Activated naive CD8-positive, alpha-beta T cell treated with anti-CD3 and anti-CD28 coated beads, Interleukin-2, amount 10 ng/mL, durations not matched to agents 7 days and 5 days (primary cell): ENCODE measurements around the gene GNAT1. TPM values are rescaled to one million over a fixed set of nuclear protein-coding genes. Genes with fewer than 3 reads are reported as not detected.
A peak's percentile ranks its signal among the peaks of the same experiment; 100 is the strongest.
"Not testable (repeated sequence)": the region's sequence is repeated elsewhere in the genome, so short reads cannot be mapped to it uniquely, and the experiment has no call there.

Experiments used
- ATAC-seq: fragments of 150-1000 bp; cut with Tn5 transposase; one replicate; pipeline ENCODE4 v1.10.0; 2021; ENCODE audit warnings: low read depth, moderate library complexity
- POLR2A ChIA-PET: fragments of 350-600 bp; sonication (Branson Sonifier 250); formaldehyde crosslinking; loops from one replicate; lab custom pipeline; 2021; ENCODE audit warnings: antibody characterized with exemption; lab: Charles Lee
- DNase-seq: peaks from one replicate; pipeline ENCODE4 v3.0.0; 2021
- H3K27ac Mint-ChIP-seq: one replicate; pipeline ENCODE4 v1.8.0; 2022; ENCODE audit warnings: mild to moderate bottlenecking, mixed read lengths
- H3K27me3 Mint-ChIP-seq: one replicate; pipeline ENCODE4 v1.8.0; 2022; ENCODE audit warnings: mild to moderate bottlenecking, moderate library complexity, mixed read lengths
- H3K36me3 Mint-ChIP-seq: one replicate; pipeline ENCODE4 v1.8.0; 2021; ENCODE audit warnings: mild to moderate bottlenecking, mixed read lengths
- H3K4me1 Mint-ChIP-seq: one replicate; pipeline ENCODE4 v1.8.0; 2021; ENCODE audit warnings: mixed read lengths
- H3K4me3 Mint-ChIP-seq: one replicate; pipeline ENCODE4 v1.8.0; 2022; ENCODE audit warnings: mild to moderate bottlenecking, moderate library complexity, mixed read lengths
- H3K9me3 Mint-ChIP-seq: one replicate; pipeline ENCODE4 v1.8.0; 2021; ENCODE audit warnings: mixed read lengths
- total RNA-seq, 2 experiments: library from RNA; stranded (reverse); gene quantifications; one replicate each; pipeline ENCODE4 v1.2.3, GENCODE V29; 2021

The GNAT1 gene
- total RNA-seq, 2 experiments from 2014 or later, result not detected

- no peak for DNase-seq
- peaks cover 3% of the 10 kb centered on the region for H3K4me1 Mint-ChIP-seq
- POLR2A ChIA-PET, result interaction anchor here (0.7 kb wide), 1 partner anchor 21 kb away, joined by 3 read pairs; no protein-coding TSS in a partner anchor
- no peak for ATAC-seq
- H3K4me3 Mint-ChIP-seq, result no peak overlapping the region
- no peaks in the 10 kb centered on the region for H3K36me3 Mint-ChIP-seq
- no peak overlapping the region for H3K27ac Mint-ChIP-seq
- no peaks in the 10 kb centered on the region for H3K9me3 Mint-ChIP-seq
- H3K27me3 Mint-ChIP-seq, result no peaks in the 10 kb centered on the region
Measured at GRCh38 chr3:50215529-50215928, 24.1 kb downstream of the GNAT1 start.

GRCh38 chr3:50217681-50218080, 26.3 kb downstream of the GNAT1 start:
- no peaks in the 10 kb centered on the region for H3K36me3 Mint-ChIP-seq
- ATAC-seq, result no peak
- POLR2A ChIA-PET, result no interaction called here
- no peaks in the 10 kb centered on the region for H3K27me3 Mint-ChIP-seq
- no peak overlapping the region for H3K4me3 Mint-ChIP-seq
- no peak overlapping the region for H3K27ac Mint-ChIP-seq
- H3K4me1 Mint-ChIP-seq, result no peaks in the 10 kb centered on the region
- no peak for DNase-seq
- H3K9me3 Mint-ChIP-seq, result no peaks in the 10 kb centered on the region

- DNase-seq (no peak), ATAC-seq (no peak)
- no peaks in the 10 kb centered on the region for H3K9me3 Mint-ChIP-seq
- no peak overlapping the region for H3K27ac Mint-ChIP-seq
- H3K36me3 Mint-ChIP-seq, result no peaks in the 10 kb centered on the region
- H3K4me3 Mint-ChIP-seq, result no peak overlapping the region
- peaks cover 3% of the 10 kb centered on the region for H3K27me3 Mint-ChIP-seq
- POLR2A ChIA-PET, result no interaction called here
- no peaks in the 10 kb centered on the region for H3K4me1 Mint-ChIP-seq
Measured at GRCh38 chr3:50218448-50218847, 27.0 kb downstream of the GNAT1 start.

DNA sequence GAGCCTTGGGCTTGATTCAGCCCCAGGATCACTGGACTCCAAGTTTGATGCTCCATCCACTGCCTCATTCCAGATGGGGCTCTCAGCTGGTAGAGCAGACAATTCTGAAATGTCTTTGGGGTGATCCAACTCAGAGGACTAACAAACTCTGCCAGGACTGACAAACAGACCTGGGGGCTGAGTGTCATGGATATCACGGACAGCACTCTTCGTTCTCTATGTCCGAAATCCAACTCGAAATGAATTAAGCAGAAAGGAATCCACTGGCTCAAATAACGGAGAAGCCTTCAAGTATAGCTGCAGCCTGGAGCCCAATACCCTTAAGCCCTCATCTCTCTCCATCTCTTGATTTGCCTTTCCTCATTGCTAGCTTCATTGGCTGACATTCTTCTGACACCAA, 27.9 kb downstream of the GNAT1 start:
- POLR2A ChIA-PET, result no interaction called here
- H3K27ac Mint-ChIP-seq, result no peak overlapping the region
- no peak for ATAC-seq

DNA sequence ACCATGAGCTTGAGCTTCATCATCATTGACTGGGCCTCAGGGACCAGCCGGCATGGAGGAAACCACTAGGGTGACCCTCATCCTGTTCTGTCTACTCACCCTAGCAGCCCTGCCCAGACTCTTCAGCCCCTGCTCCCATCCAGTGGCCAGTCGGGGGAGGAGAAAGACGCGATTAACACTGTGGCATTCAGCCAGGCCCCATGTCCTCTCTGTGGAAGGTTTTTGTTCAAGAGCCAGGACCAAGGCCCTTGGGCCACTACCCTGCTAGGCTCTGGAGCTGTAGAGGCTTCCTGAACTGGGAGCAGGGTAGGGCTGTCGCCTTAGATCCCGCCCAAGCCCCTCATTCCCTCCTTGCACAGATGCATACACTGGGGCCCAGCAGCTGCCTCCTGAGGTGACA, 28.7 kb downstream of the GNAT1 start:
- Mint-ChIP-seq H3K27me3 (peaks cover 11% of the 10 kb centered on the region), H3K27ac (peak overlapping the region; percentile 28), H3K36me3 (no peaks in the 10 kb centered on the region), H3K4me1 (no peaks in the 10 kb centered on the region), H3K9me3 (no peaks in the 10 kb centered on the region), H3K4me3 (no peak overlapping the region)
- no peak for ATAC-seq
- POLR2A ChIA-PET, result interaction anchor here (1.3 to 2.4 kb wide), 2 partner anchors 25 to 27 kb away, joined by 3 to 12 read pairs; no protein-coding TSS in a partner anchor
- DNase-seq, result no peak

More for the DNA sequence above, 27.9 kb downstream of the GNAT1 start:
- Mint-ChIP-seq H3K36me3 (no peaks in the 10 kb centered on the region), H3K9me3 (no peaks in the 10 kb centered on the region), H3K4me1 (no peaks in the 10 kb centered on the region), H3K4me3 (no peak overlapping the region), H3K27me3 (peaks cover 7% of the 10 kb centered on the region)
- DNase-seq, result no peak

DNA sequence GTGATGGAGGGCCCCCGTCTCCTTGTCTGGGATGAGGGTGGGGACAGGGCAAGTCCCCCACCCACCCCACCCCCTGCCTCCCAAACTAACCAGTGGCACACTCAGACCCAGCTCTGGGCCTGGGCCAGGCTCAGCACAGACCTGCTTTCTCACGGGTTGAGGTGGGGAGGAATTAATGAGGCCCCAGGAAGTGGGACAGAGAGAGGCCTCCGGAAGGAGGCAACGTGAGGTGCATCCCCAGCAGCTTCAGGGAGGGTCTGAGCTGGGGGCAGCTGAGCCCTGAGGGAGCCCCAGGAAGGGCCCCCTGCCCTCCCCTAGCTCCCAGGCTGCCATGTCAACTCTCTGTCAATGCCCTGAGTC, 29.6 kb downstream of the GNAT1 start:
- peak overlapping the region; percentile 48 for H3K27ac Mint-ChIP-seq
- no peak overlapping the region for H3K4me3 Mint-ChIP-seq
- POLR2A ChIA-PET, result interaction anchor here (0.5 to 2.4 kb wide), 5 partner anchors 13 to 94 kb away, joined by 3 to 12 read pairs (median 4); no protein-coding TSS in a partner anchor
- H3K36me3 Mint-ChIP-seq, result no peaks in the 10 kb centered on the region
- DNase-seq (no peak), ATAC-seq (peak; percentile 57)
- peaks cover 11% of the 10 kb centered on the region for H3K27me3 Mint-ChIP-seq
- H3K9me3 Mint-ChIP-seq, result no peaks in the 10 kb centered on the region
- H3K4me1 Mint-ChIP-seq, result peaks cover 2% of the 10 kb centered on the region

DNA sequence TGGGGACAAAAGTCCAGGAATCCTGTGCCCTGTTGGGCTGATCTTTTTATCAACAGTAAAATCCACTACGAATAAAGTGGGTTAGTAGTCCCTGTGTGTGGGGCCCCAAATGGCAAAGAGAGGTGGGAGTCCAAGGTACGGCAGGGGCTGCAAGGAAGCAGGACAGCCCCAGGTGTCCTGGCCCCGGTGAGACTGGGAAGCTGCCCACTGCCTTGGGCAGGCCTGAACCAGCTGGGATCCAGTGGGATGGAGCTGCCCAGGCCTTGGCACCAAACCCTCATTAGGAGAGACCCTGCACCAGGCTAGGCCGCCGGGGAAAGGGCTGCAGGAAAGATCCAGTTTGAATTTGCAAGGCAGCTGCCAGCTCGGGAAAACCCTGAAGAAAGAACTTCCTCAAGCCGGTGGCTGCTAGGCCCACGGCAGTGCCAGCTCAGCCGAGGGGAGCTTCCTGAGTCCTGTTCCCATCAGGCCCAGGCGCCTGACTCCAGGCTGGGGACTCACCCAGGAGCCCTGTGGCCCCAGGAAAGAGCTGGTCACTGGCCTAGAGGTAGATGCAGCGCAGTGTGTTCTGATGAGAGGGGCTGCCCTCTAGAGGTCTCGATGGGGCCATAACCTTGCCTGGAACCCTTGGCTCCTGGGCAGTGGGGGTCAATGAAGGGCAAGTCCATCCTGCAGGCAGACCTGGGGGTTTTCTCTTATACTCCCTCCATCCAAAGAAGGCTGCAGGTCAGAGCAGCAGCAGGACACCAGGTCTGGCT, 30.2 kb downstream of the GNAT1 start:
- ATAC-seq (no peak), DNase-seq (no peak)
- Mint-ChIP-seq H3K36me3 (no peaks in the 10 kb centered on the region), H3K27me3 (peaks cover 11% of the 10 kb centered on the region), H3K27ac (peak overlapping the region; percentile 48), H3K4me3 (no peak overlapping the region), H3K4me1 (peaks cover 2% of the 10 kb centered on the region), H3K9me3 (no peaks in the 10 kb centered on the region)
- POLR2A ChIA-PET, result interaction anchor here (0.5 to 2.4 kb wide), 4 partner anchors 12 to 95 kb away, joined by 4 to 12 read pairs (median 4); no protein-coding TSS in a partner anchor

DNA sequence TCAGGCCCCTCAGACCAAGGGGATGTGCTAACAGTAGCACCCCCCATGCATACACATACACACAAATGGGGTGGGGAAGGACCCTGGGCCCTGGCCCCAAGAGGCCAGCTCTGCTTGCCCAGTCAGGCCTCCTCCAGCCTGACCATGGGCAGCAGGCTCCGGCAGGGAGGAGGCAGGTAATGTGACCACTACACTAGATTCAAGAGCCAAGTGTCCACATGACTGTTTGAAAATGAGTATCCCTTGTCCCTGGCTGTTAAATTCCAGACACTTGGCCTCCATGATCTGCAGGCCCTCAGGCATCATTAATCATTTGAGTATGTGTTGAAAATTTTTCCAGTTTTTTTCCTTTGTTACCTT, 30.7 kb downstream of the GNAT1 start:
- no peaks in the 10 kb centered on the region for H3K36me3 Mint-ChIP-seq
- DNase-seq, result no peak
- peaks cover 6% of the 10 kb centered on the region for H3K4me1 Mint-ChIP-seq
- H3K4me3 Mint-ChIP-seq, result no peak overlapping the region
- no peak overlapping the region for H3K27ac Mint-ChIP-seq
- POLR2A ChIA-PET, result interaction anchor here (2.4 kb wide), 1 partner anchor 27 kb away, joined by 12 read pairs; no protein-coding TSS in a partner anchor
- no peak for ATAC-seq
- H3K9me3 Mint-ChIP-seq, result no peaks in the 10 kb centered on the region
- peaks cover 11% of the 10 kb centered on the region for H3K27me3 Mint-ChIP-seq

- H3K27ac Mint-ChIP-seq, result no peak overlapping the region
- H3K36me3 Mint-ChIP-seq, result no peaks in the 10 kb centered on the region
- POLR2A ChIA-PET, result interaction anchor here (3.1 kb wide), 1 partner anchor 30 kb away, joined by 30 read pairs; no protein-coding TSS in a partner anchor
- no peak overlapping the region for H3K4me3 Mint-ChIP-seq
- DNase-seq (no peak), ATAC-seq (no peak)
- peaks cover 11% of the 10 kb centered on the region for H3K27me3 Mint-ChIP-seq
- peaks cover 17% of the 10 kb centered on the region for H3K4me1 Mint-ChIP-seq
- no peaks in the 10 kb centered on the region for H3K9me3 Mint-ChIP-seq
Measured at GRCh38 chr3:50224639-50225038, 33.2 kb downstream of the GNAT1 start.

DNA sequence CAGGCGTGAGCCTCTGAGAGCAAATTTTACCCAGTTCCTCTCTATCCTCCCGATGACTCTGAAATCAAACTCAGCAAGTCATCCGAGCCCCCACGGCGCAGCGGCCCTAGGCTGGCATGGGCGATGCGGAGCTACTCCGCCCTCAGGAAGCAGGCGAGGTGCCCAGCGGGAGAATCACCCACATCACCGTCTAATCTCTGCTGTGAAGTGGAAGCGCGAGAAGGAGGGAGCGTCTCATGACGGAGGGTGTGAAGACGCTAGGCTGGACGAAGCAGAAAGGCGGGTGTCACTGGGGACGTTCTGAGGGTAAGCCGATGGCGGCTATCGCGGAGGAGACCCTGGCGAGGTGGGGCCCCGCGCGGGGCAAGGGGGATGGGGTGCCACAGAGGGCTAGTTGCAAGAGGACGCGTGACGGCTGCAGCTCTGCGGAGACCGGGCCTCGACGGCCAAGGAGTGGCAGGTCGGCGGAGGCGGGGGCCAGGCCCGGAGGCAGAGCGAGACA, 35.5 kb downstream of the GNAT1 start:
- H3K27me3 Mint-ChIP-seq, result peaks cover 11% of the 10 kb centered on the region
- no peaks in the 10 kb centered on the region for H3K9me3 Mint-ChIP-seq
- H3K36me3 Mint-ChIP-seq, result no peaks in the 10 kb centered on the region
- H3K27ac Mint-ChIP-seq, result peak overlapping the region; percentile 93
- H3K4me1 Mint-ChIP-seq, result peaks cover 17% of the 10 kb centered on the region
- POLR2A ChIA-PET, result interaction anchor here (0.5 to 5.9 kb wide), 15 partner anchors 9 to 348 kb away, joined by 3 to 47 read pairs (median 7); partner anchors contain the start of genes GNAI2, HEMK1, HYAL3 and IFRD2
- H3K4me3 Mint-ChIP-seq, result peak overlapping the region; percentile 97
- ATAC-seq, result peak; percentile 15
- DNase-seq, result no peak

DNA sequence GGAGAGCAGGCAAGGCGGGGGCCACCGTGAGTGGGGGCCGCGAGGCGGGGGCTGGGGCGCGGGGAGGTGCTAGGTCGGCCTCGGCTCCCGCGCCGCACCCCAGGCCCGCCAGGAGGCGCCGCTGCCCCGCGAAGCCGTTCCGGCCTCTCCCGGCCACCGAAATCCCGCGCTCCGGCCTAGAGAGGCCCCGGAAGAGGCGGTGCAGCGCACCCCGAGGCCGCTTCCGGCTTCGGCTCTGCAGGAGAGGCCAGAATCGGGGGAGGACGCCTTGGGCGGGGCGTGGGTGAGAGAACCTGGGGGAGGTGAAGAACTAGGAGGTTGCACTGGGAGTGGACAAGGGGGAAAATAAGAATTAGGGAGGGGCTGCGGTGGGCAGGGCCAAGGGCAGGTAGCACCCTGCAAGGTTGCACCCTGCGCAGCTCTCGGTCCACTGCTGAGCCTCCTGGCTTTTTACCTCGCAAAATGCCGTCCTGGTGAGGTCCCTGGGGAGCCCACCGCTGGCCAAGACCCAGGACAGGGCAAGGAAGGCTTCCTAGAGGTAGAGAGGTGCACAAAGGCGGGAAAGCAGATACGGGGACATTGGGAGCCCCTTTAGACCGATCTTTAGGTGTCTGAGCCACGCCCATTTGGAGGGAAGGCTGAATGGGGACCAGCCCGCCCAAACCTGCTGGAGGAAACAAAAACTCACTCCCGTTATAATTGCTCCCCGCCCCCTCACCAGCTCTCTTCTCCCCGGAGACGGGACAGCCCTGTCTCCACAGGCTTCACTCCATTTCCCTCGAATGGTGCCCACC, 36.2 kb downstream of the GNAT1 start:
- peaks cover 17% of the 10 kb centered on the region for H3K4me1 Mint-ChIP-seq
- peak overlapping the region; percentile 94 for H3K27ac Mint-ChIP-seq
- H3K27me3 Mint-ChIP-seq, result peaks cover 11% of the 10 kb centered on the region
- DNase-seq (peak; percentile 97), ATAC-seq (peak; percentile 90)
- POLR2A ChIA-PET, result interaction anchor here (0.5 to 5.9 kb wide), 14 partner anchors 9 to 342 kb away, joined by 3 to 47 read pairs (median 8); partner anchors contain the start of genes GNAI2, HEMK1, HYAL3 and IFRD2
- no peaks in the 10 kb centered on the region for H3K36me3 Mint-ChIP-seq
- H3K9me3 Mint-ChIP-seq, result no peaks in the 10 kb centered on the region
- H3K4me3 Mint-ChIP-seq, result peak overlapping the region; percentile 97

DNA sequence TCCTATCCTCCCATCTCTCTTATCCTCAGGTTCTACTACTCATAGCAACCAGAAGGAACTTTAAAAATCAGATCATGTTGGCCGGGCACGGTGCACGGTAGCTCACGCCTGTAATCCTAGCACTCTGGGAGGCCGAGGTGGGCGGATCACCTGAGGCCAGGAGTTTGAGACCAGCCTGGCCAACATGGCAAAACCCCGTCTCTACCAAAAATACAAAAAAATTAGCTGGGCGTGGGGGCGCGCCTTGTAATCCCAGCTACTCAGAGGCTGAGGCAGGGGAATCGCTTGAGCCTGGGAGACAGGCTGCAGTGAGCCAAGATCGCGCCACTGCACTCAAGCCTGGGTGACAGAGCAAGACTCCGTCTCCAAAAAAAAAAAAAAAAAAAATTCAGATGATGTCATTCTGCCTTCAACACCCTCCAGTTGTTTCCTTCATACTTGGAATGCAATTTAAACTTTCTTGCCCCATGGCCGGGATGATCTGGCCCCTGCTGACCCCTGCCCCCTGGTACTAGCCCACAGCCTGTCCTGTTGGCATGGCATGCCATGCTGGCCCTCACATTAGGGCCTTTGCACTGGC, 36.9 kb downstream of the GNAT1 start:
- Mint-ChIP-seq H3K27ac (peak overlapping the region; percentile 94), H3K4me1 (peaks cover 17% of the 10 kb centered on the region), H3K4me3 (peak overlapping the region; percentile 97), H3K27me3 (peaks cover 10% of the 10 kb centered on the region)
- DNase-seq, ATAC-seq, H3K36me3 Mint-ChIP-seq, H3K9me3 Mint-ChIP-seq: not testable (repeated sequence)
- POLR2A ChIA-PET, result interaction anchor here (1.0 to 5.9 kb wide), 12 partner anchors 8 to 109 kb away, joined by 3 to 47 read pairs (median 8); partner anchors contain the start of genes GNAI2, HYAL3, IFRD2 and NAA80
